Activated T-cell treated with anti-CD3 and anti-CD28 coated beads for 4 hours (primary cell): ENCODE results near the gene RWDD4.

Source experiments
- DNase-seq: peaks from one replicate; pipeline ENCODE4 v3.0.0-alpha.2; 2020

The RWDD4 gene

DNA sequence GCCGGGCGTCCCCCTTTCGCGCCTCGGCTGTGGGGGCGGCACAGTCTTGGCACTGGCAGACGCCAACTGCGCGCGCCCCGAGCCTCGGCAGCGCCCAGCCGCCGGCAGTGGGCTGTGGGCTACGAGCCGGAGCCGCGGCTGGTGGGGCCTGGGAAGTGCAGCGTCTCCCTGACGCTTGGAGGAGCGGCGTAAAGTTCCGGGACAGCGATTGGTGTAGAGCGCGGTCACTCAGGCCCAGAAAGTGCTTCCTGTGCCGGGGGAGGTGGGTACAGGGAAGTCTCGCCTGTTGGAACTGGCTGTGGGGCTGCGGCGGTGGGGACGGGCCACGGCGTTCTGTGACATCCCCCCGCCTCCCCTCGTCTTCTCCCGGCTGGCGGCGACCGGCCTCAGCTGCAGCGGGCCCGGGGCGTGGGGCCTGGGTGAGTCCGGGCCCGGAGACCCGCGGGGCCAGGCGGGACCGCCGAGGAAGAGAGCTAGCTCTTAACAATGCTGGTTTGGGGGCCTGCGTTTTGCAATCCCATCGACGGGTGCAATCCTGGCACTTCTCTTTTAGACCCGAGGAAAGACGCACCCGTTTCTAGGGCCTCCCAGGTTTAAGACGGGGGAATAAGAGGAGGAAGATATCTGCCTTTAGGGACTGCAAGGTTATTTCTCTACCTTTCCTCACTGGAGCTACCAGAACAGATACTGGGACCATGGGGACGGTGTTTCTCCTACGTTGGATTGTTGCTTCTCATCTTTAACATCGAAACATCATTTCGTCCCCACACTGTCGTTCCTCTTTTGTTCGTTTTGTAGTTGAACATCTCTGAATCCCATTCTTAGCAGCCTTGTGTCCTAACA lies at the start of gene RWDD4, which contains the start of gene TRAPPC11:
TSS of gene RWDD4 (minus strand) at position 157 of the 843 bp plus-strand sequence. CDS start 233 bp downstream, outside the sequence.
TSS of gene TRAPPC11 (plus strand) at position 265 of the 843 bp plus-strand sequence. CDS start 4,575 bp downstream, outside the sequence.
- peak; percentile 89 for DNase-seq

- no peak for DNase-seq
Measured at GRCh38 chr4:183702492-183702891, 43.5 kb upstream of the RWDD4 start.

GRCh38 chr4:183700407-183700806 lies 41.4 kb upstream of the RWDD4 start:
- DNase-seq: no peak

DNA sequence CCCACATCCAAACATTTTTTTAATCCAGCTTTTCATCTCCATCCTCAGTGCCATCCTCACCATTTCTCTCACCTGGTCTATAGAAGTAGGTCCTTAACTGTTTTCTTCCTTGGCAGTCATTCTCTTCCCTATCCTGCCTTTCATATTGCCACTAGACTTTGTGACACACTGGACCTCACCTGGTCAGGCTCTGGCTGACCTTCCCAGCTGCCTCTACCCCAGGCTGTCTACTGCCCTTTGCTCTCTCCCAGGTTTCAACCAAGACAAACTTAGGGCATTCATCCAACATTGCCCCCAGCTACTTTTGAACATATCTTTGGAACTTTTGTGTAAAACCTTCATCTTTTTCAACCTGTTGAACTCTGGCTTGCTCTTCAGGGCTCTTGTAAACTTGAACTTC lies 39.9 kb upstream of the RWDD4 start:
- DNase-seq: no peak

DNA sequence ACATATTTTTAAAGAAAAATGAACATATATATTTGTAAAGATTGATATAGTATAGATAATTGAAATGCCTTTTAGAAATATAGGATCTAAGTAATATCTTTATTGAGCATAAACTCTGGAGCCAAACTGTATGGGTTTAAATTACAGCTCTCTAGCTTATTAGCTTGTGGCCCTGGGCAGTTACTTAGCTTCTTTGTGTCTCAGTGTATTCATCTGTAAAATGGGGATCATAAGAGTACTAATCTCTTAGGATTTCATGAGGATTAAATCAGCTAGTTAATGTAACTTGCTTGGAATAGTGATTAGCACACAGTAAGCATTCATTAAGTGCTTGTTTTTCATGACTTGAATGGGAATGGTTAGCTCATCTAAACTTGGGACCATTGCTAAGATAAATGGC lies 32.9 kb upstream of the RWDD4 start:
- DNase-seq: no peak

DNA sequence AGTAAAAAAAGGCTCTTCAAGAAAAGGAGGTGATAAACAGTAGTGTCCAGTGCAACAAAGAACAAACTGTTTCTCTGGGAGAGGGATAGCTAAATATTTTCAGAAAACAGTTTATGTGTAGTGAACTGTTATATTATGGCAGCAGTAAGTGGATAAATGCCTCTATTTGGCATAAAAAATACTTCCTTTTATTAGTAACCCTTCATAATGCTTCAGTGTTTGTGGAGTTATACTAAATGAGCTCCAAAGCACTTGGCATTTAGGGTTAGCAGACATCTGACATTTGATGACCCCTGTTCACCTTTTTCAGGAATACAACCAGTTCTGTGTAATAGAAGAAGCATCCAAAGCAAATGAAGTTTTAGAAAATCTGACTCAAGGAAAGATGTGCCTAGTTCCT lies 32.0 kb upstream of the RWDD4 start:
- DNase-seq: no peak

DNA sequence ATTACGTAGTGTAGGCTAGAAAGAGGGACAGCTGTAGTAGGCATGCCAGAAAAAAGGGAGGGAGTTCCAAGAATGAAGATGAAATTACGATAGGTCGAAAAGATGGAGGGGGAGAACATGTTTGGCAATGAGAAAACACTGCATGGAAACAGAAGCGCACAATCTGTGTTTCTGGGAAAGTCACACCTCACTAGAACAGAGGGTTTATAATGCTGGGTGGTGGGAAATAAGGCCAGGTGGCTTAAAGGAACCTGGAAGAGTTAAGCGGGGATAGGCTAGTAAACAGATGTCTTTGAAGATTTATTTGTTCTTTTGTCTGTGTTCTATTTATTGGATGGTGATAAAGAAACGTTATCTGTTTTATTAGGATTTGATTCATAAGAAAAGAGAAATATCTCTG lies 29.2 kb upstream of the RWDD4 start:
- DNase-seq: no peak

DNA sequence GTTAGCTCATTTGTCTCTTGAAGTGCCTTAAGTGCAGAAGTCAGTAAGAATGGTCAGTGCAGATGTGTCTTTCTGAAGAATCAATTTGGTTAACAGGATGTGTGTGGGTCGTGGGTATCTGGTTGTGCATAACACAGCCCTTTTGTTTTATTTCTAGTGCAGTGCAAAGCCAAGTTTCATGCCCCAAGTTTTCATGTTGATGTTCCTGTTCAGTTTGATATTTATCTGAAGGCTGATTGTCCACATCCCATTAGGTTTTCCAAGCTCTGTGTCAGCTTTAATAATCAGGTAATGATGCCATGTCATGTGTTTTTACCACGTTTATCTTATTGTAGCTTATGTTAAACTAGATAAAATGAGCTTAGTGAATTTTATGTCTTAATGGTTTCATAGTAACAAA lies 27.5 kb upstream of the RWDD4 start:
- DNase-seq: no peak

DNA sequence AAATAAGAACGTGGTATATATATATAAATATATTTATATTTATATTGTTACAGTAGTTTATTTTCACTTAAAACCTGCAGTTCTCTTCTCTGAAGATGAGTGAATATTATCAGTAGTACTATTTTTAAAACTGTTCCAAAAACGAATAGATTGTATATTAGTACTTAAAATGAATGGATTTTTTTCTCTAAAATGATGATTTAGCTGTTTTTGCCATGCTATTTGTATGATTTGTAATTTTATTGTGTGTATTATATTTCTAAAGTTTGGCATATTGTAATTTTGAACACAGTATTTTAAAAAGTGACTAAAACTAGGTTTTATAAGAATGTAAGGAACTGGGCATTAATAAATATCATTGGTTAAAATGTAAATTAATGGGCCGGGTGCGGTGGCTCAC lies 22.1 kb upstream of the RWDD4 start:
- no peak for DNase-seq

- DNase-seq: no peak
Measured at GRCh38 chr4:183675625-183676024, 16.6 kb upstream of the RWDD4 start.

- no peak for DNase-seq
Measured at GRCh38 chr4:183674153-183674552, 15.2 kb upstream of the RWDD4 start.

GRCh38 chr4:183670960-183671555 lies 12.1 kb upstream of the RWDD4 start:
- DNase-seq: no peak

- DNase-seq: no peak
Measured at GRCh38 chr4:183670251-183670650, 11.3 kb upstream of the RWDD4 start.

DNA sequence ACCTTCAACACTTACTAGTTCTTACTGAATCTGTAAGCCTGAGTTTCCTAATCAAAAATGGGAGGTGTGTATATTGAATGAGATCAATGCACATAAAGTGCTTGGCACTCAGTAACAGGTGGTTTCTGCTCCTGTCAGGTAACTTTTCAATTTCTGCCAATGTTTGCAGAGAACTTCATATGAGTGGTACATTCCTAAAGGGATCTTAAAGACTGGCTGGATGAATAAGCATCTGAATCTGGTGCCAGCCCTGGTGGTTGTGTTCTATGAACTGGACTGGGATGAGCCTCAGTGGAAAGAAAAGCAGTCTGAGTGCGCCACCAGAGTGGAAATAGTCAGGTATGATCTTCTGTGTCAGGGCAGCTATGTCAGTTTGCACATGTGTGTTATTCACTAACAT lies 7.1 kb upstream of the RWDD4 start:
- DNase-seq: no peak

DNA sequence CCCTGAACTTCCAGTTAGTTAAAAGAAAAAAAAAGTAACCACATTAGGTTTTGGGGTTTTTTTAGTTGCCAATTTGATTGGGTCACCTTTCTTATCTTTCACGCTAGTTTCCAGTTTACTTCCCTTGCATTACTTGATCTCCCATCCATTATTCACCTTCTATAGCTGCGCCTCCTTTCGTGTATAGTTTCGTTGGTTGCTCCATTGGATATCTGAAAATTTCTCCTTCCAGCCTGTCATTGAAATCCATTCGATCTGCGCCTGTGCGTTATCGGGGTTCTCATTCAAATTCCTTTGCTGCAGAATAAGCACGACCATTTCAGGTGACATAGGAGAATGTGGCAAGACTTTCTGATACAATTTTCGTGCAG lies 872 bp upstream of the RWDD4 start:
- DNase-seq: no peak

- DNase-seq: peak; percentile 4
Measured at GRCh38 chr4:183658362-183659028, 490 bp downstream of the RWDD4 start.

DNA sequence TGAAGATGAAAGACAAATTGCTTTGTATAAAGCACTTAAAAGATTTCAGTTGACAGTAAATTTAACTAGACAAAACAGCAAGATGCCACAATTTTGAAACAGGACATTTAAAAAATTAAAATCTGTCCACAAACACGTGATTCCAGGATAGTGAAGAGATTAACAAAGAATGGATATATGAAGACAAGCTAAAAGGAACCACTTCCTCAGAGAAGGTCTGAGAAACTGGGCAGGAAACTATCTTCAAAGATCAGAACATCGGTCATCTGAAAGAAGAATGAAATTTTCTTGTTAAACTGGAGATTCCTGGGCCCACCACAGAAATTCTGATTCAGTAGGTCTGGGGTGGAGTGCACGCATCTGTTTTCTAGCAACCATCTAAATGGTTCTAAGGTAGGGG lies 1.4 kb downstream of the RWDD4 start:
- DNase-seq: no peak

DNA sequence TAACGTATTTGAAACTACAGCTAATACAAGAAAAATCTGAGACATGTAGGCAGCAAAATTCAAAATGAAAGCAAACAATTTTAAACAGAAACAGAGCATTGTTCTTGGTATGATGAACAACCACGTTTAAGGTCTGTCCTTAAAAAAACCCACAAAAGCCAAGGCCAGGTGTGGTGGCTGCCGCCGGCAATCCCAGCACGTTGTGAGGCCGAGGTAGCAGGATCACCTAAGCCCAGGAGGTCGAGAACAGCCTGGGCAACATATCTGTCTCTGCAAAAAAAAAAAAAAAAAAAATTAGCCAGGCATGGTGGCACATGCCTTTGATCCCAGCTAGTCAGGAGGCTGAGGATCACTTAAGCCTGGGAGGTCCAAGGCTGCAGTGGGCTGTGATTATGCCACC lies 13.7 kb downstream of the RWDD4 start:
- no peak for DNase-seq

DNA sequence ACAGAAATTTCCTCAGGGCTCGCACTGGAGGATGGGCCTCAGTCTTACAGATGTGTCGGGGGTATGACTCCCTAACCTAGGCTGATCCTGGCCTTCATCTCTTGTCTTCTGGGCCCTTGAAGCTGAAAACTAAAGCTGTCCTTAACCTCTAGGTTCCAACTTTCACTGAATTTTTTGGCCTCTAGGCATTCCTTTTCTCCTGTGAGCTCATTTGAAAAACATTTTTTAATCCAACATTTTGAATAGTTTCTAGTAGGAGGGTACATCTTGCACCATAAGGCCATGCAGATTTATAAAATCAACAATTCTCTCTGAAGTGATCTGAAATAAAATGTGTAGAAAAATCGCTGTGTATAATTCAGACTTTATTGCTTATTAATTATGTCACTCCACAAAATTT lies 19.7 kb downstream of the RWDD4 start:
- no peak for DNase-seq

DNA sequence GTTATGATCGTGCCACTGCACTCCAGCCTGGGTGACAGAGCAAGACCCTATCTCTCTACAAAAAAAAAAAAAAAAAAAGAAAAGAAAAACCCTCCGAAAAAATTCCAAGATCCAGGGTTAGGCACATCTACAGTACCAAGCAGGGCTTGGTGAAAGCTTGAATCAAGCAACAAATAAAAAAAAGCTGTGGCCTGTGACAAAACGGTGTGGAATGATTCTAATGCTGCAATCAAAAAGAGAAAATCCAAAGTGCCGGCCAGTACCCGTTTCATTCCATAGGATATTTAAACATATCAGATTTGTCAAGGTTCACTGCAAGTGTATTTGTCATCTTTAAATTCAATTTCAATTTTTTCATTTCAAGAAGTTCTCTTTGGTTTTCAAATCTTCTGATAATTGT lies 20.5 kb downstream of the RWDD4 start:
- no peak for DNase-seq

- DNase-seq: no peak
Measured at GRCh38 chr4:183637461-183637860, 21.5 kb downstream of the RWDD4 start.

DNA sequence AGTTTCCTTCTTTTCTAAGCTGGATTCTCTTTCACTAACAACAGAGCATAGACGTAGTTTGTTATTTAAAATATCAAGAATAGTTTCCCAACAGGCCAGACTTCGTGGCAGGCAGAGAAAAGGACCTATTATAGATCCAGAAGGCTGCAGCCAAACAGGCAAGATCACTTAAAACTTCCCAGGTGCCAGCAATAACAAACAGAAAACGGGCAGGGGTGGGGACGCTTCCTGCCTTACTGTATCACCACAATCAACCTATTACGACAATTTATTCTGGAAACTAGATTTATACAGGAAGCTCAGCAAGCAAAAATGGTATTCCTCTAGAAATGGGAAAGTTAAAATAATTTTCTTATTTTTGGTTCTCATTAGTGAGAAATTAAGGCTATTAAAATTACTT lies 22.1 kb downstream of the RWDD4 start:
- no peak for DNase-seq

GRCh38 chr4:183636503-183636902 lies 22.5 kb downstream of the RWDD4 start:
- DNase-seq: no peak

GRCh38 chr4:183635741-183636140 lies 23.2 kb downstream of the RWDD4 start:
- DNase-seq: no peak
